Measurements from ENCODE around the gene MRPL49.

Gene MRPL49

DNA sequence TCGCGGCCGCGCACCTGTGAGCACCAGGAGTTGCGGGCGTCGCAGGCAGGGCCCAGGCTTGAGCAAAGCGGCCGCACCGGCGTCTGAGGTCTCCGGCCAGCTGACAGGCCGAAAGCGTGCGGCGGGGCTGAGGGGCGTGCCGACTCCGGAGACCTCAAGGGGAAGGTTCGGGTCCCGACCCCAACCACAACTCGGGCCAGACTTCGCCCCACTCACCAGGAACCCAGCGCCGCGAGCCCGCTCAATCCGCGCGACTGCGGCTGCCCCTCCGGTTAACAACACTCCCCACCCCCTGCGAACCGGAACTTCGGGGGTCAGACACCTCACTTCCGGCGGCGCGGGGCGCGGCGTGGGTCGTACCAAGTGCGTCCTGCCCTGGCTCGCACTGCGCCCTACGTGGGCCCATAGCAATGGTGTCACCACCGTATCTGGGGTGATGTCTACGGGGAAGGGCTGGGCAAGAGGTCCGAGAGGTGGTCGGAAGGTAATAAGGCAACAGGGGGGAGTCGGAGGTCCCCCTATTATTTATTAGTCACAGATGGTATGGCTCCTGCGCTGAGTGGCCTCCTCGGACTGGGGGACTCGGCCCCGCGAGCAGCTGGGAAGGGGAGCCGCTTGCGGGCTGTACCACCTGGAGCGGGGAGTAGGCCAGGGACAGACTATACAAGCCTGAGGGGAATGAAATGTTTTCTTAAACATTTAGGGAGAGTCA lies 12.3 kb downstream of the MRPL49 start, which contains the start of gene SYVN1:
Gene SYVN1, minus strand, starts transcription at position 280 of the 712 bp plus-strand sequence. CDS start 918 bp downstream, outside the sequence.
- peak; percentile 84 for DNase-seq
- TF ChIP-seq, protein P1, sequence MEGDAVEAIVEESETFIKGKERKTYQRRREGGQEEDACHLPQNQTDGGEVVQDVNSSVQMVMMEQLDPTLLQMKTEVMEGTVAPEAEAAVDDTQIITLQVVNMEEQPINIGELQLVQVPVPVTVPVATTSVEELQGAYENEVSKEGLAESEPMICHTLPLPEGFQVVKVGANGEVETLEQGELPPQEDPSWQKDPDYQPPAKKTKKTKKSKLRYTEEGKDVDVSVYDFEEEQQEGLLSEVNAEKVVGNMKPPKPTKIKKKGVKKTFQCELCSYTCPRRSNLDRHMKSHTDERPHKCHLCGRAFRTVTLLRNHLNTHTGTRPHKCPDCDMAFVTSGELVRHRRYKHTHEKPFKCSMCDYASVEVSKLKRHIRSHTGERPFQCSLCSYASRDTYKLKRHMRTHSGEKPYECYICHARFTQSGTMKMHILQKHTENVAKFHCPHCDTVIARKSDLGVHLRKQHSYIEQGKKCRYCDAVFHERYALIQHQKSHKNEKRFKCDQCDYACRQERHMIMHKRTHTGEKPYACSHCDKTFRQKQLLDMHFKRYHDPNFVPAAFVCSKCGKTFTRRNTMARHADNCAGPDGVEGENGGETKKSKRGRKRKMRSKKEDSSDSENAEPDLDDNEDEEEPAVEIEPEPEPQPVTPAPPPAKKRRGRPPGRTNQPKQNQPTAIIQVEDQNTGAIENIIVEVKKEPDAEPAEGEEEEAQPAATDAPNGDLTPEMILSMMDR (IDR thresholded peaks at IDR 0.05; ENCODE audit: low read depth, low read length) = no peak
- Histone ChIP-seq H3K4me3 (ENCODE audit: low read depth, low read length) (peak within 1 kb of the TSS; percentile 73), H3K27me3 (no peaks in the 10 kb centered on the region), H3K4me1 (no peaks in the 10 kb centered on the region), H3K36me3 (peaks cover 9% of the 10 kb centered on the region; the same call in 1 of the 2 replicates), H3K9me3 (no peaks in the 10 kb centered on the region)

DNA sequence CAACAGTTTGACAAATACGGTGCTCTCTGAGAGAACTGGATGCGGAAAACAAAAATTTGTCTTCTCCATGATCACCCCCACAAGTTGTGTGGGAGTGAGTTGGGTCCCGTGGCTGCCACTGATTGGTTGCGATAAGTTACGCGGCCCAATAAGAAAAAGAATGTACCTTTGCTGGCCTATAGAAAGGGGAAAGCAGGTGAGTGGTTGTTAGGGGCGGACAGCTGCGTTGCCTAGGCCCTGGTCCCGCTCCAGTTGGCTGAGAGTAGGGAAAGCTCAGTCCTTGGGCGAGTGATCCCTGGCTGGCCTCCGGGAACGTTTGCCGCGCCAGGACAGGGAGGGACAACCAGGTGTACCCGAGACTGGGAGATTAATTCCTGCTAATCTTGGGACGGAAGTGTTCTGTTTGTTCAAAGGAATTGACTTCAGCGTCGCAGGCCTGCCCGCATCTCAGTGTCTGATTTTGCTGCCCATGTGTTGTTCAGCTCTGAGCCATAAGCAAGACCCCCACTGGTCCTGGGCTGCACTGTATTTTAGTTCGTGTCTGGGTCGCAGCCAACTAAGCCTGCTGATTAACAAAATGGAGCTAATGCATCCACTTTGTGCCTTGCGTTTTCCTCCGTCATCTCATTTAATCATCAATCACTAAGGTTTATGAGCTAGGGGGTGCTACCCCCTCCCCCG lies 13.0 kb downstream of the MRPL49 start:
- DNase-seq = peak; percentile 80
- Histone ChIP-seq H3K27me3 (no peaks in the 10 kb centered on the region), H3K4me3 (ENCODE audit: low read depth, low read length) (peak overlapping the region; percentile 73), H3K4me1 (no peaks in the 10 kb centered on the region), H3K9me3 (no peaks in the 10 kb centered on the region), H3K36me3 (peaks cover 7% of the 10 kb centered on the region; the same call in 1 of the 2 replicates)
- TF ChIP-seq, protein P1 (IDR thresholded peaks at IDR 0.05; ENCODE audit: low read depth, low read length) = no peak

DNA sequence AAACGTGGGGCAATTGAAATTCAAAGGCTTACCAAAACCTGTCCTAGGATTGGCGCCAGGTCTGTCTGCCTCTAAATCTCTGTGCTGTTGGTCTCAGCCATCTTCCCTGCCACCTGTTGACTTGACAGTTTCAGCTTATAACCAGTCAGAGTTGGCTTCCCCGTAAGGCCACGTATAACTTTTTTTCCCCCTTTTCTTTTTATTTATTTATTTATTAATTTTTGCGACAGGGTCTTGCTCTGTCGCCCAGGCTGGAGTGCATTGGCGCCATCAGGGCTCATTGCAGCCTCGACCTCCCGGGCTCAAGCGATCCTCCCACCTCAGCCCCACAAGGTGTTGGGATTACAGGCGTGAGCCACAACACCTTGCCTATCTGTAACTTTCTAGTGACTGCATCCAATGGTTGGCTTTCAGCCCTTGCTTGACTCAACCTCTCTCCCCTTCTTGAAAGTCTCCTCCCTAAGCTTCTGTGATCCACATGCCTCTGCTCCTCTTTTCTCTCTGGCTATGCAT lies 13.6 kb downstream of the MRPL49 start:
- no peaks in the 10 kb centered on the region for H3K9me3 ChIP-seq
- H3K4me1 ChIP-seq = no peaks in the 10 kb centered on the region
- peak overlapping the region; percentile 73 for H3K4me3 ChIP-seq (ENCODE audit: low read depth, low read length)
- TF ChIP-seq, protein P1 (IDR thresholded peaks at IDR 0.05; ENCODE audit: low read depth, low read length) = no peak
- no peak for DNase-seq
- H3K27me3 ChIP-seq = no peaks in the 10 kb centered on the region
- H3K36me3 ChIP-seq = 0 out of 2 replicates have a peak, but pooled peaks cover 6% of the 10 kb centered on the region

DNA sequence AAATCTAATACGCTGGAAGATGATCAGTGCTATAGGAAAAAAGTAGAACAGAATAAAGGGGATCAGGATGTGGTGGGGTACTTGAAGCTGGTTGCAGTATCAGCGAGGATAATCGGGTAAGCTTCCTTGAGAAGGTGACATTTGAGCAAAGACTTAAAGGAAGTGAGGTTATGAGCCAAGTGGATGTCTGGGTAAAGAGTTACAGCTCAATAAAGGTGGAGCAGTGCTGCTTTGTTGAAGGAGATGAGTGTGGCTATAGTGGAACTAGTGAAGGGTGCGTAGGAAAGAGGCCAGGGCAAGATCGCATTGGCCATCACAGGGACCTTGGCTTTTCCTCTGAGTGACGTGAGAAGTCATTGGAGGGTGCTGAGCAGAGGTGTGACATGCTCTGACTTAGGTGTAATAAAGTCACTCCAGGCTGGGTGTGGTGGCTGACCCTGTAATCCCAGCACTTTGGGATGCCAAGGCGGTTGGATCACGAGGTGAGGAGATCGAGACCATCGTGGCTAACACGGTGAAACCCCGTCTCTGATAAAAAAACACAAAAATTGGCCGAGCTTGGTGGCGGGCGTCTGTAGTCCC lies 14.5 kb downstream of the MRPL49 start:
- no peaks in the 10 kb centered on the region for H3K36me3 ChIP-seq
- TF ChIP-seq, protein P1 (IDR thresholded peaks at IDR 0.05; ENCODE audit: low read depth, low read length) = no peak
- no peaks in the 10 kb centered on the region for H3K27me3 ChIP-seq
- no peaks in the 10 kb centered on the region for H3K9me3 ChIP-seq
- no peaks in the 10 kb centered on the region for H3K4me1 ChIP-seq
- no peak overlapping the region for H3K4me3 ChIP-seq (ENCODE audit: low read depth, low read length)
- DNase-seq = no peak

DNA sequence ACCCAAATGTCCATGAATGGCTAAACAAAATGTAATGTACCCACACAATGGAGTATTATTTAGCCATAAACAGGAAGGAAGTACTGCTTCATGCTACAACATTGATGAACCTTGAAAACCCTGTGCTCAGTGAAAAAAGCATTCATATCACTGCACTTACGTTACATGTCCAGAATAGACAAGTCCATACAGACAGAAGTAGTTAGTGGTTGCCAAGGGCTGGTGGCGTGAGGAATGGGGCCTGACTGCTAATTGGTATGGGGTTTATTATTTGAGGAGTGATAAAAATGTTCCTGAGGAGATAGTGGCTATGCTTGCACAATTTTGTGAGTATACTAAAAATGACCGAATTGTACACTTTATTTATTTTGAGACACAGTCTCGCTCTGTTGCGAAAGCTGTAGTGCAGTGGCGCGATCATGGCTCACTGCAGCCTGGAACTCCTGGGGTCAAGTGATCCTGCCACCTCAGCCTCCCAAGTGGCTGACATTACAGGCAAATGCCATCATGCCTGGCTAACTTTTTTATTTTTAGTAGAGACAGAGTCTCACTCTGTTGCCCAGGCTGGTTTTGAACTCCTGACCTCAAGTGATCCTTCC lies 19.9 kb downstream of the MRPL49 start:
- TF ChIP-seq, protein P1 (IDR thresholded peaks at IDR 0.05; ENCODE audit: low read depth, low read length) = no peak
- DNase-seq = no peak
- Histone ChIP-seq H3K9me3 (no peaks in the 10 kb centered on the region), H3K4me1 (no peaks in the 10 kb centered on the region), H3K36me3 (no peaks in the 10 kb centered on the region), H3K27me3 (no peaks in the 10 kb centered on the region), H3K4me3 (ENCODE audit: low read depth, low read length) (no peak overlapping the region)

Data from BE2C (cell line).